Endothelial cell (in vitro differentiated cells): ENCODE results near the gene C19orf67. TPM values are rescaled to one million over a fixed set of nuclear protein-coding genes. Genes with fewer than 3 reads are reported as not detected.

Experiments
- DNase-seq: peaks from one replicate; pipeline ENCODE4 v3.0.0; 2021; ENCODE audit warnings: low spot score
- H3K27ac Mint-ChIP-seq: one replicate; pipeline ENCODE4 v1.8.0; 2021; ENCODE audit warnings: mixed read lengths, inconsistent platforms; ENCODE audit not compliant: unreplicated experiment
- H3K27me3 Mint-ChIP-seq: one replicate; pipeline ENCODE4 v1.8.0; 2021; ENCODE audit warnings: mild to moderate bottlenecking, moderate library complexity, mixed read lengths, inconsistent platforms; ENCODE audit not compliant: unreplicated experiment
- H3K36me3 Mint-ChIP-seq: one replicate; pipeline ENCODE4 v1.8.0; 2021; ENCODE audit warnings: mild to moderate bottlenecking, low read depth, mixed read lengths, inconsistent platforms; ENCODE audit not compliant: unreplicated experiment
- H3K4me1 Mint-ChIP-seq: one replicate; pipeline ENCODE4 v1.8.0; 2021; ENCODE audit warnings: mild to moderate bottlenecking, mixed read lengths, inconsistent platforms; ENCODE audit not compliant: unreplicated experiment
- H3K4me3 Mint-ChIP-seq: one replicate; pipeline ENCODE4 v1.8.0; 2021; ENCODE audit warnings: mild to moderate bottlenecking, mixed read lengths, inconsistent platforms; ENCODE audit not compliant: unreplicated experiment
- H3K9me3 Mint-ChIP-seq: one replicate; pipeline ENCODE4 v1.8.0; 2021; ENCODE audit warnings: mixed read lengths, inconsistent platforms; ENCODE audit not compliant: unreplicated experiment
- CTCF ChIP-seq: fragments of 200-600 bp; sonication (generic); IDR thresholded peaks from one replicate; pipeline ENCODE4 v1.5.0; 2021; ENCODE audit warnings: antibody characterized with exemption; ENCODE audit not compliant: unreplicated experiment
- total RNA-seq: library from RNA; stranded (reverse); fragmentation: NEBNext Ultra II Directional; extraction: Animal tissue kit (Norgen Biotek cat#: 25700); gene quantifications from one replicate; pipeline ENCODE4 v1.2.1, GENCODE V29; 2021; ENCODE audit not compliant: unreplicated experiment

The C19orf67 gene
- total RNA-seq, 1 donor from 2014 or later = not detected

DNA sequence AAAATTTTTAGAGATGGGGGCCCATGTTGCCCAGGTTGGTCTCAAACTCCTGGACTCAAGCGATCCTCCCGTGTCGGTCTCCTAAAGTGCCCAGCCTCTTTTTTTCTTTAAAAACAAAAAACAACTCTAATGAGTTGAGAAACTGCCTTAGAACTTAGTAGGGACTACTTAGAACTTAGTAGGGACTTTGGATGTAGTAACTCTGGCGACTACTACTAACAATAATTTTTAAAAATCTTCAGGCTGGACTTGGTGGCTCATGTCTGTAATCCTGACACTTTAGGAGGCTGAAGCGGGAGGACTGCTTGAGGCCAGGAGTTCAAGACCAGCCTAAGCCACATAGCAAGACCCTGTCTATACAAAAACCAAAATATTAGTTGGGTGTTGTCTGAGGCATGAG, 515 bp upstream of the C19orf67 start:
- peaks cover 12% of the 10 kb centered on the region for H3K4me1 Mint-ChIP-seq
- no peak for DNase-seq
- H3K36me3 Mint-ChIP-seq = peaks cover 12% of the 10 kb centered on the region
- no peak overlapping the region for H3K27ac Mint-ChIP-seq
- no peak overlapping the region for H3K4me3 Mint-ChIP-seq
- no peak for TF ChIP-seq CTCF
- peaks cover 10% of the 10 kb centered on the region for H3K27me3 Mint-ChIP-seq
- no peaks in the 10 kb centered on the region for H3K9me3 Mint-ChIP-seq

DNA sequence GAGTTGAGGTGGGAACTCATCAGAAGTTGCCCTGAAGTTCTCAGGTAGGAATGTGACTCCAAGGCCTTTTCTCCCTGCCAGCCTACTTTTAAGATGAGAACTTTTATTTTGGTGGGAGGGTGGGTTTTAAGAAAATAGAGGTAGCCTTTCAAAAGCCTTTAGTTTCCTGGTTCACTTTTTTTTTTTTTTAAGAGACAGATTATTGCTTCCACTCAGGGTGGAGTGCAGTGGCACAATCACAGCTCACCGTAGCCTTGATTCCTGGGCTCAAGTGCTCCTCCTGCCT, 3.0 kb downstream of the C19orf67 start:
- peaks cover 1% of the 10 kb centered on the region for H3K36me3 Mint-ChIP-seq
- peaks cover 13% of the 10 kb centered on the region for H3K4me1 Mint-ChIP-seq
- peak overlapping the region; percentile 71 for H3K4me3 Mint-ChIP-seq
- DNase-seq = no peak
- H3K9me3 Mint-ChIP-seq = no peaks in the 10 kb centered on the region
- TF ChIP-seq CTCF = no peak
- H3K27ac Mint-ChIP-seq = no peak overlapping the region
- peaks cover 6% of the 10 kb centered on the region for H3K27me3 Mint-ChIP-seq

DNA sequence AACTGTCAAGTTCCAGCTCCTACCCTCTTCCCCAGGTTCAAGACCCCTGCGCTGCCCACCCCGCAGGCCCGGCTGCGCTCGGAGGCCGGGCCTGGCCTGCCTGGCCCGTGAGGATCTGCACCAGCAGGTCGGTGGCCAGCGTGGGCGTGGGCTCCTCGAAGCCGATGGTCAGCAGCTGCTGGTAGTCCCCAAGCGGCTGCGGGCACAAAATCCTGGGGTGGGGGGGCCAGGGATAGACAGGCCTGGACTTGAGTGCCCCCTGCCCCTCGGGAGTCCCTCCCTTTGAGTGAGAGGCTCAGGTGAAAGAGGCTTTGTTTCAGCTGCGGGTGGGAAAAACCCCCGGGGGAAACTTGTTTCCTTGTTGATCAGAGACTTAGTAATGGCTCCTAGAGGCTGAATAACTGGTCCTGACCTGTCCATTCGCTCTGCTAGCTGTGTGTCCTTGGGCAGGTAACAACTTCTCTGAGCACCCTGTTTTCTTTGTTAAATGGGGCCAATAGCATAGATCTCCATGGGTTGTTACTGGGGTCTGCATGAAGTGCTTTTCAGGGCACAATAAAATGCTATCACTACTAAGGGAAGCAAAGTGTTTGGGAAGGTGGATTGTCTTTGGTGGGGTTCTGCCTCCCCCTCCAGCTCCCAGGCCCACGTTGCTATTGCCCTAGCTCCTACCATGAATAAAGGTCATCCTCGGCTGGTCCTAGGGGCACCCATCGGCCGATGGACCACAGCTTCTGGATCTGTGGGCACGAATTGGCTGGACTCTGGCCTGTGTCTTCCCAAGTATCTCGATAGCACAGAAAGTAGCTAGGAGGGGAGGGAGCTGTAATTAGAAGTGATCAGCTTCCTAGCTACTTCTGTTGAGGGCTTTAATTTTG, 3.5 kb downstream of the C19orf67 start:
- no peak for TF ChIP-seq CTCF
- no peaks in the 10 kb centered on the region for H3K36me3 Mint-ChIP-seq
- peaks cover 13% of the 10 kb centered on the region for H3K4me1 Mint-ChIP-seq
- peak; percentile 38 for DNase-seq
- no peaks in the 10 kb centered on the region for H3K9me3 Mint-ChIP-seq
- peaks cover 7% of the 10 kb centered on the region for H3K27me3 Mint-ChIP-seq
- H3K27ac Mint-ChIP-seq = no peak overlapping the region
- peak overlapping the region; percentile 95 for H3K4me3 Mint-ChIP-seq

- Mint-ChIP-seq H3K9me3 (no peaks in the 10 kb centered on the region), H3K36me3 (no peaks in the 10 kb centered on the region), H3K4me1 (peaks cover 13% of the 10 kb centered on the region), H3K27ac (peak overlapping the region; percentile 86), H3K4me3 (peak overlapping the region; percentile 95), H3K27me3 (peaks cover 5% of the 10 kb centered on the region)
- DNase-seq = peak; percentile 99
- TF ChIP-seq CTCF = no peak
Measured at GRCh38 chr19:14080887-14081796, 4.4 kb downstream of the C19orf67 start.
